Frontal cortex (tissue), 4 donors: ENCODE data around the gene VEGFB. TPM values are rescaled to one million over a fixed set of nuclear protein-coding genes. Genes with fewer than 3 reads are reported as not detected.

Experiments
- DNase-seq, 2 donors: peaks; one replicate each; pipeline ENCODE4 v3.0.0; 2012; ENCODE audit warnings: low spot score in 2 of 2
- FAIRE-seq: peaks from 2 replicates; lab custom pipeline; 2012; peaks lifted over from hg19 to GRCh38; lab: Jason Lieb, UNC
- total RNA-seq: library from RNA; depleted of rRNA; stranded (reverse); fragments of >200 nt; gene quantifications from one replicate; pipeline ENCODE4 v1.2.3, GENCODE V29; 2014
- donor health status: control.
- donor health status: control.
- donor health status: control.

The VEGFB gene
- 17.9 TPM for total RNA-seq

DNA sequence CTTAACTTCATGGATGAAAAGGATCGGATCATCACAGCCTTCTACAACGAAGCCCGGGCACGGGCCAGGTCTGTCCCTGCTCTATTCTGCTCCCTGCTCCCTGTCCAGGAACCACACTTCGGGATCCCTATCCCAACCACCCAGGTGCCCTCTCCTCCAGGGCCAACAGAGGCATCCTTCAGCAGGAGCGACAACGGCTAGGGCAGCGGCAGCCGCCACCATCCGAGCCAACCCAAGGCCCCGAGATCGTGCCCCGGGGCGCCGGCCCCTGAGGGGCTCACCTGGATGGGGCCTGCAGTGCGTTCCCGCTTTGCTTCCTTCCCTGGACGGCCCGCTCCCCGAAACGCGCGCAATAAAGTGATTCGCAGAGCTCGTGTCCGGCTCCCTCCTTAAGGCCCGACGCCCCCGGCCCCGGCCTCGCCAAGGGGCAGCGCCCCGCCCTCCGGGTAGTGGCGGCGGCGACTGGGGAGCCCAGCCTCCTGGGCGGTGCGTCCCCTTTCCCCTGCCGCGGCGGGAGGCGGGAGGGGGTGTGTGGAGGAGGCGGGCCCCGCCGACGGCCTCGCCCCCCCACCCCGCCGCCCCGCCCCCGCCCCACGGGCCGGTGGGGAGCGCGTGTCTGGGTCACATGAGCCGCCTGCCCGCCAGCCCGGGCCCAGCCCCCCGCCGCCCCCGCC is at the start of gene VEGFB:
Gene VEGFB (plus strand): TSS at position 672 of the 674 bp plus-strand sequence. CDS start 250 bp downstream, outside the sequence.
- DNase-seq, result peak; percentile 87 to 88
- no peak for FAIRE-seq

DNA sequence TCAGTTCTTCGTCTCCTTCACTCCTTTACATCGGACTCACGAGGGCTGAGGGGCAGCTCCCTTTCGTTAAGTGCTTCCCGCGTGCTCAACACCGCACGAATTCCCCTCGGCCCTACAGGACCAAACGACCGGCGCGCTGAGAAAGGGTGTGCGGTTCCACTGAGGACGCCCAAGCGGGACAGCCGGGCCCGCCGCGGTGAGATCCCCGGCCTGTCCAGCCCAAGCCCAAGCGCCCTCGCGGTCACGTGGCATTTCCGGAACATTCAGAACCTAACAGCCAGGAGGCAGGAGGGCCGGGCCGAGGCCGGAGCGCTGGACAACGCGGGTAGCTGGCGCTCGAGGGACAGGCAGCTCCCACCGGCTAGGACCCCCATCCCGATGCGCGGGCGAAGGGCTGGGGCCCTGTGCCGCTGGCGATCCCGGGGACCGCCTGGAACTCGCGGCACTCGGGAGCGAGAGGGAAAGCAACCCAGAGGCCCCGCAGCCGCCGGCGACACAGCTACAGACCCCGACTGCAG is 49.1 kb upstream of the VEGFB start:
- DNase-seq (peak; percentile 70 to 72), FAIRE-seq (no peak)

- DNase-seq, result peak; percentile 95 to 96
- peak; percentile 97 for FAIRE-seq
Observed at GRCh38 chr11:64185693-64186491, 48.5 kb upstream of the VEGFB start, which contains the start of gene STIP1. TSS of gene STIP1 (plus strand) at chr11:64186171. CDS start at chr11:64186262, 91 bp downstream.

- FAIRE-seq (no peak), DNase-seq (no peak)
Observed at GRCh38 chr11:64186492-64187165, 47.8 kb upstream of the VEGFB start.

- no peak for FAIRE-seq
- DNase-seq, result no peak
Observed at GRCh38 chr11:64192434-64192833, 42.0 kb upstream of the VEGFB start.

DNA sequence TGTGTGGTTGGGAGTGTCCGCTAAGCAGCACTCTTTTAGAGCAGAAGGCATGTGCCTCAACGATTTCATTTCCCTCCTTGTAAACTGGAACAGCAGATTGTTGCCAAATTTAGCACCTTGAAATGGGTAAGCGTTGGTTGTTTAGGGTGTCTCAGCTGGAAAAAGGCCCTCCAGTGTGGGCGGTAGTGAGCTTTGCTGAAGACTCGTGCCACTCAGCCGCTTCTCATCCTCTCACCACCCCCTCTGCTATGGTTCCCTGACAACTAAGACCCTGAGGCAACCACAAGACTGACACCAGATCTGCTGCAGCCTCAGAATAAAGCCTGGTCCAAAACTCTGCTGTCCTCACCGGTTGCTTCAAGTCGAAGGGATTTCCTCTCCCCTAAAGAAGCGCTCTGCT is 37.8 kb upstream of the VEGFB start:
- no peak for FAIRE-seq
- no peak for DNase-seq

- DNase-seq, result no peak
Observed at GRCh38 chr11:64198511-64198910, 35.9 kb upstream of the VEGFB start.

GRCh38 chr11:64201543-64201942 is 32.8 kb upstream of the VEGFB start:
- no peak for FAIRE-seq
- no peak for DNase-seq

More at GRCh38 chr11:64198511-64198910, 35.9 kb upstream of the VEGFB start:
- FAIRE-seq, result no peak

- DNase-seq, result no peak
- FAIRE-seq, result no peak
Observed at GRCh38 chr11:64202992-64203391, 31.4 kb upstream of the VEGFB start.

DNA sequence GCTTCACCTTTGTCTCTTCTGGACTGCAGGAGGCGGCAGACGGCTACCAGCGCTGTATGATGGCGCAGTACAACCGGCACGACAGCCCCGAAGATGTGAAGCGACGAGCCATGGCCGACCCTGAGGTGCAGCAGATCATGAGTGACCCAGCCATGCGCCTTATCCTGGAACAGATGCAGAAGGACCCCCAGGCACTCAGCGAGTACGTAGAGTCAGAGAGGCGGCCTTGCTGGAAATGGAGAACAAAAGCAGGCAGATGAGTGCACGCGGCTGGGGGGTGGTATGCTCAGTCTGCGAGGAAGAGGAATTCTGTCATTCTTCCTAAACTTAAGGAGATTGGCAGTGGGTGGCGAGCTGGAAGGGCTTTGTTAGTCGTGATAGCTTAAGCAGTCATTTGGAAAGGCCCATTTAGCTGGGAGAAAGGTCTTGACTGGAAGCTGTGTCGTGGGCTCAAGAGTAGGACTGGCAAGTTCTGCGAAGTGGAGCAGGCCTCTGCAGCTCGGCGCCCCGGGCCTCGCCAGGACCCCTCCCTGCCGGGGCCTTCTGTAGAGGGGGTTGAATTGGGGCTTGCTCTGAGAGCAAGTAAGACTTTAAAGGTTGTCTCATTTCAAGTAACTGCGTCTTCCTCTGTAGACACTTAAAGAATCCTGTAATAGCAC is 30.8 kb upstream of the VEGFB start:
- FAIRE-seq, result no peak
- no peak for DNase-seq

GRCh38 chr11:64204080-64204440 is 30.3 kb upstream of the VEGFB start:
- DNase-seq (no peak), FAIRE-seq (no peak)

DNA sequence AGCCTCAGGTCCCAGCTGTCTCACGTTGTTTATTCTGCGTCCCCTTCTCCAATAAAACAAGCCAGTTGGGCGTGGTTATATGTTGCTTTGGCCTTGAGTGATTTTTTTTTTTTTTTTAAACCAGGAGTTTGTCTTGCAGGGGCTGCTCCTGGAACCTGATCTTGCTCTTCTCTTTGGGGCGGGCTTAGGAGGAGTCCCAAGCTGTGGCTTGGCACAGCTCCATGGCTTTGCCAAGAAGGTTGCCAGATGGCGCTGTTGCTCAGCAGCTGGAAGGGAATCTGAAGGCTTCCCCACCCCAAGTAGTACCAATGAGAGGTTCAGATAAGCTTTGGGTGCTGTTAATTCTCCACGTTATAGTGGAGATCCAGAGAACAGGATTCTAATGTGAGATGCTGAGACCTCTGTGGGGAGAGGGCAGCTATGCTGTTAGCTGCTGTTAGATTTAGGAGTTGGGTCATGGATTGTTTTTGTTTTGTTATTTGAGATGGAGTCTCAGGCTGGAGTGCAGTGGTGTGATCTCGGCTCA is 29.9 kb upstream of the VEGFB start:
- peak; percentile 79 to 92 for DNase-seq
- FAIRE-seq, result no peak

- no peak for FAIRE-seq
Observed at GRCh38 chr11:64206457-64207255, 27.7 kb upstream of the VEGFB start, which contains the start of gene FERMT3. TSS of gene FERMT3 (plus strand) at chr11:64206721. CDS start at chr11:64207365, 644 bp downstream.

DNA sequence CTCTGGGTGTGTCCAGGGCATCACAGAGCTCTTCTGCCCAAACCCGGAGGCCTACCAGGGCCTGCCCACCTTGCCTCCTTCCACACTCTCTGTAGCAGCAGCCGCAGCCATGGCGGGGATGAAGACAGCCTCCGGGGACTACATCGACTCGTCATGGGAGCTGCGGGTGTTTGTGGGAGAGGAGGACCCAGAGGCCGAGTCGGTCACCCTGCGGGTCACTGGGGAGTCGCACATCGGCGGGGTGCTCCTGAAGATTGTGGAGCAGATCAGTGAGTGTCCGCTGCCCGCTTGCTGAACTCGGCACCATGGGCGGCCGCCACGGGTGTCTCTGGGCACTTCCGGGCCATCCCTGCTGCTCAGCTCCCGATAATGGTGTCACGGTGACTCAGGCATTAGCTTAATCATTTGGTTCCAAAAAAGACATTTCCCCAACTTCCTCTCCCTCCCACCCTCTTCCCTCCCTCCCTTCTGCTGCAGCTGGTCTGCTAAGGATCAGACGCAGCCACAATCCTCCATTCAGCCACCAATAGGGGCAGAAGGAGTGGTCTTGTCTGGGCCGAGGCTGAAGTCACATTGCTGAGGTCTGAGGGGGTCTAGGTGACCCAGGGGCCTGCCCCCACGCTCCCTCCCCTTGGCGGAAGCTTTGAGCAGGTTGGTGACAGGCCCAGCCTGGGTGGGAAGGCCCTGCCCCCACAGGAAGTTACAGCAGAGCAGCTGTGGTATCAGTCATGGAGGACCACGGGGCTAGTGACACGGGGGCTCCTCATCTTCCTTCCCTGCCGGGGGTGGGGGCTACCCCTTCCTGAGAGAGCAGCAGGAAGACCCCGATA is 26.9 kb upstream of the VEGFB start:
- FAIRE-seq (no peak), DNase-seq (peak; percentile 47 to 65)

More at GRCh38 chr11:64206457-64207255, 27.7 kb upstream of the VEGFB start, which contains the start of gene FERMT3:
- DNase-seq, result peak in 1 of 2 donors; percentile 20

DNA sequence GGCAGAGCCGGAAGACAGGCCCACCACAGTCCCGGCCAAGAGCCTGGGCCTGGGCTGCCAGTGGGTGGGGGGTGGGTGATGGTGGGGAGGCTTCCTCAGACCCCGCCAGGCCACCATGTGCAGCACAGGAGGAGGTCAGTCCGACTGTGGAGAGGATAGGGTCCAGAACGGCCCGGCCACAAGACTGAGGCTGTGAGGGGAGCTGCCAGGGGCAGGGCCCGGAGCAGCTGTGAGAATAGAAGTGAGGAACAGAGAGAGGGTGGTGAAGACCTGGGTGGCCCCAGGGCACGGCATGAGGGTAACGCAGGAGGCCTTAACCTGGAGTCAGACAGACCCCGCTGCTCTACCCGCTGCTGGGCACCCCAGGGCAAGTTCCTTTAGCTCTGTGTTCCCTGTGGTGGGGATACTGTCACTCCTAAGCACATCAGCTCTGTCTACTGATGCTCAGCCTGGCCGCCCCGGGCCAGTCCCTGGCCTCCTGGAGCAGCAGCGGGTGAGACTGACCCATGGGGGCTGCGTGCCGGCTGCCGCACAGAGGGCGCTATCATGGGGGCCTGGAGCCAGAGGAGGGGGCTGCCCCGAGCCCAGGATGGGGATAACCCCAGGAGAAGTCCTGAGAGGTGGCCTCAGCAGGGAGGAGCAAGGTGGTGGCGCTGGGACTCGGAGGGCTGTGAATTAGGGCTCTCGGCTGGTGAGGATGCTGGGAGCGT is 26.1 kb upstream of the VEGFB start:
- DNase-seq, result peak in 1 of 2 donors; percentile 16
- FAIRE-seq, result no peak

DNA sequence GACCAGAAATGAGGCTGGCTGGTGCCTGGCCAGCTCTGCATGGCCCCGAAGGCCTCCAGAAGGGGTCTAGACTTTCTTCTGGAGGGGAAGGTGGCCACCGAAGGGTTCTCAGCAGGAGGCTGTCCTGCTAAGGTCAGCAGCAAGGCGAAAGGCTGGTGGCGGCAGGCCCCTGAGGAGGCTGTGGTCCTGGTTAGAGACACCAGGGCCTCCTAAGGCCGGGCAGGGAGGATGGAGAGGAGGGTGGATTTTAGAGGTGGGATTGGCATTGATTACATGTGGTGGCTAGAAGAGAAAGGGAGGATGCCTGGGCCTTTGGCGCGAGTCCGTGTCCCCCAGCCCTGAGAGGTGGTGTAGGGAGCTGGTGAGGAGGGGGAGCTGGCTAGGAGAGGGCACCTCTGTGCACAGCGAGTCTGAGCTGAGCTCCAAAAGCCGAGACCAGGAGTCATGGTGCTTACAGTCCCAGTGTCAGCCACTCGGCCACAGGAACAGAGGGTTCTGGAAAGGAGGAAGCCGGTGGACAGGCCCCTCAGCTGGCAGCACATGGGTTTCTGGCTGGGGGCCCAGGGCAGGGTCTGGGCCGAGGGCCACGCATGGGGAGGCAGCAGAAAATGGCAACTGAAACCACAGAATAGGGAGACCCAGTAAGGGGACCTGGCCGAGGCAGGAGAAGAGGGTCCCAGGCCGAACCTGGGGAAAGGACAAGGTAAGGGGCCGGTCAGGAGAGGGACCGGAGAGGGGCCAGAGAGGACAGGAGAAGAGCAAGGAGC is 25.4 kb upstream of the VEGFB start:
- DNase-seq (no peak), FAIRE-seq (no peak)

DNA sequence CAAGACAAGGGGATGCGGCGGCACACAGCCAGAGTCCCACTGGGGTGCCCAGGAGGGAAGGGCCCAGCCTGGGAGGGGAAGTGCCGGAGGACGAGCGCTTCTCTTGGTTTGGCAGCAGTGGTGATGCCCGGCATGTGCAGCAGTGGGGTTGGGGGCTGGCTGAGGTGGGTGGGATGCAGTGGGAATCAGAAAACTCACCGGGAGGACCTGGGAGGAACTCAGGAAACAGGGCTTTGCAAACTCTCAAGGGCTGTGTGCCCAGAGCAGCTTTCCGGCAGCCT is 24.9 kb upstream of the VEGFB start:
- no peak for DNase-seq
- FAIRE-seq, result no peak
